SK-N-DZ (cell line): Measurements from ENCODE around the gene PSMB11. TPM values are rescaled to one million over a fixed set of nuclear protein-coding genes. Genes with fewer than 3 reads are reported as not detected.
"Not testable (repeated sequence)": the region's sequence is repeated elsewhere in the genome, so short reads cannot be mapped to it uniquely, and the experiment has no call there.

Source experiments
- DNase-seq: peaks from one replicate; pipeline ENCODE4 v3.0.0-alpha.2; 2015; ENCODE audit warnings: low spot score
- polyA plus RNA-seq, 2 experiments: library from polyadenylated mRNA; depleted of rRNA; stranded (reverse); fragments of >200 nt; gene quantifications; 2 replicates each; pipeline ENCODE4 v1.2.3, GENCODE V29; 2014

The PSMB11 gene, protein sequence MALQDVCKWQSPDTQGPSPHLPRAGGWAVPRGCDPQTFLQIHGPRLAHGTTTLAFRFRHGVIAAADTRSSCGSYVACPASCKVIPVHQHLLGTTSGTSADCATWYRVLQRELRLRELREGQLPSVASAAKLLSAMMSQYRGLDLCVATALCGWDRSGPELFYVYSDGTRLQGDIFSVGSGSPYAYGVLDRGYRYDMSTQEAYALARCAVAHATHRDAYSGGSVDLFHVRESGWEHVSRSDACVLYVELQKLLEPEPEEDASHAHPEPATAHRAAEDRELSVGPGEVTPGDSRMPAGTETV
- polyA plus RNA-seq (2014; cell fraction: cytosol; rRNA removed): not detected in 2 replicates
- polyA plus RNA-seq (2014; cell fraction: nucleus; rRNA removed): not detected in 2 replicates

DNA sequence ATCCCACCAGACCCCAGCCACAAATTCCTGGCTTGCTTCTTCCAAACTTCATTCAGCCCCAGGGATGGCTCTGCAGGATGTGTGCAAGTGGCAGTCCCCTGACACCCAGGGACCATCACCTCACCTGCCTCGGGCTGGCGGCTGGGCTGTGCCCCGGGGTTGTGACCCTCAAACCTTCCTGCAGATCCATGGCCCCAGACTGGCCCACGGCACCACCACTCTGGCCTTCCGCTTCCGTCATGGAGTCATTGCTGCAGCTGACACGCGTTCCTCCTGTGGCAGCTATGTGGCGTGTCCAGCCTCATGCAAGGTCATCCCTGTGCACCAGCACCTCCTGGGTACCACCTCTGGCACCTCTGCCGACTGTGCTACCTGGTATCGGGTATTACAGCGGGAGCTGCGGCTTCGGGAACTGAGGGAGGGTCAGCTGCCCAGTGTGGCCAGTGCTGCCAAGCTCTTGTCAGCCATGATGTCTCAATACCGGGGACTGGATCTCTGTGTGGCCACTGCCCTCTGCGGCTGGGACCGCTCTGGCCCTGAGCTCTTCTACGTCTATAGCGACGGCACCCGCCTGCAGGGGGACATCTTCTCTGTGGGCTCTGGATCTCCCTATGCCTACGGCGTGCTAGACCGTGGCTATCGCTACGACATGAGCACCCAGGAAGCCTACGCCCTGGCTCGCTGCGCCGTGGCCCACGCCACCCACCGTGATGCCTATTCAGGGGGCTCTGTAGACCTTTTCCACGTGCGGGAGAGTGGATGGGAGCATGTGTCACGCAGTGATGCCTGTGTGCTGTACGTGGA is at the start of gene PSMB11:
Gene PSMB11 (plus strand): TSS at position 51 of the 804 bp plus-strand sequence. CDS start 14 bp downstream, at position 65.
- DNase-seq: no peak

- DNase-seq: no peak
These were observed 48.5 kb upstream of the PSMB11 start for GRCh38 chr14:22993517-22993916.

DNA sequence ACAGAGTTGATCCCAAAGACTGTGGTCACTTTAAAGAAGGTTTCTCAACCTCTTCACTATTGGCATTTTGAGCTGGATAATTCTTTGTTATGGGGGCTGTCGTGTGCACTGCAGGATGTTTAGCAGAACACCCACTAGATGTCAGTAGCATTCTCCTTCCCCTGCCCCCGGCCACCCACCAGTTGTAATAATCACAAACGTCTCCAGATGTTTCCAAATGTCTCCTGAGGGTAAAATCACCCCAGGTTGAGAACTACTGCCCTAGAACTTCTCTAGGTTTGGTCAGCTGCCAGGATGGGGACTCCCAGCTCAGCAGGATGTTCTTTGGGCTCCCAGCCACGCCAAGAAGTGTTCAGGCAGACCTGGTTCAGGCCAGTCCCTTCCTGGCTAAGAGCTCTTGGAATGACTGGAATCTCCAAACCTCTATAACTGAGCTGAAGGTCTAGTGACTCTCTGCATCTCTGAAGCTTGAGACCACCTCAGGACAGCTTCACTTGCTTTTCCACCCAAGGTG is 47.2 kb upstream of the PSMB11 start:
- peak; percentile 47 for DNase-seq

- DNase-seq: no peak
These were observed 46.0 kb upstream of the PSMB11 start for GRCh38 chr14:22995889-22996625.

GRCh38 chr14:22996768-22997654 is 45.0 kb upstream of the PSMB11 start:
- no peak for DNase-seq

DNA sequence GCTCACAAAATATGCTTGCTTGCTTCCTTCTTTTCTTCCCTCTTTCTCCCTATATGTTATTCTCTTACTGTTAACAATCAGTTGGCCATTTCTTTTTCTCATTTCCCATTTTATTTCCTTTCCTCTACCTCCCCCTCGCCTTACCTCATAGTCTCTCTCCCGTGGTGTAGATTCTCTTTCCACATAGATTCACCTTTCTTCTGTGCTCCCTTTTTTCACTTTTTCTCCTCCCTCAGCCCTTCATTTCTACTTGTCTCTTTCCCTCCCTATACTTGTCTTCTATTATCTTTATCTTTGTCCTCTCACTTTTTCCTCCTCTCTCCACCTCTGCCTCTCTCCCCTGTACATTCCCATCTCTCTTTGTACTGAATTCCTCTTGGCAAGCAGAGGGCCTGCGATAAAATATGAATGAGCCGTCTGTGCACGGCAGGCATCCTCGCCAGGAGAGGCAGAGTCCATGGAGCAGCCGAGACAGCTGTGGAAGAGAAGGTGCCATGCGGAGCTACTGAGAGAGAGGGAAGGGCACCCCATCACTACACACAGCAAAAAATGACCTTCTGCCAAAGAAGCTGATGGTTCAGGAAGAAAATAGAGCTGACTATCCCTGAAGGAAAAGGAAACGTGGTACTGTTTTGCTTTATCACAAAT is 44.2 kb upstream of the PSMB11 start:
- no peak for DNase-seq

- no peak for DNase-seq
These were observed 43.5 kb upstream of the PSMB11 start for GRCh38 chr14:22998329-22999012.

GRCh38 chr14:23000860-23001259 is 41.2 kb upstream of the PSMB11 start:
- no peak for DNase-seq

DNA sequence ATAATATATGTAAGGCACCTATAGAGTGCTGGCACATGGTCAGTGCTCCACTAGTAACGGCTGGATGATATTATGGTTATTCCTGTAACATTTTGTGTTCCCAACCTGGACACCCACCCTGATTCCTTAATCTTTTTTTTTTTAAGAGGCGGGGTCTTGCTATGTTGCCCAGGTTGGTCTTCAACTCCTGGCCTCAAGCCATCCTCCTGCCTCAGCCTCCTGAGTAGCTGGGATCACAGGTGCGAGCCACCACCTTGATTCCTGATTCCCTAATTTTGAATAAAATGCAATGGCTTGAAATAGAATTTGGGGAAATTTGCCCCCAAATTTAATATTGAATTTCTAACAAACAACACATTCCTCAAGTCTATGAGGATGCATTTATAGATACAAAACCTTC is 39.4 kb upstream of the PSMB11 start:
- no peak for DNase-seq

DNA sequence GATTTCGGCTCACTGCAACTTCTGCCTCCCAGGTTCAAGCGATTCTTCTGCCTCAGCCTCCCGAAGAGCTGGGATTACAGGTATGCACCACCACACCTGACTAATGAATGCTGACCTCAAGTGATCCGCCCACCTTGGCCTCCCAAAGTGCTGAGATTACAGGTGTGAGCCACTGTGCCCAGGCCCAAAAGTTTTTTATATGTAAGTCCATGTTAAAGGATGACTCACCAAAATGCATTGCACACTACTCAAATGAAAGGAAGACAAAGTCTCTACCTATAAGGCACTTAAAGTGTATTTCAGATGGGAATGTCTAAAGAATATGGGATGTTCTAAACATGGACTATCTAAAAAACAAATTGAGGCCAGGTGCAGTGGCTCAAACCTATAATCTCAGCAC is 37.7 kb upstream of the PSMB11 start:
- not testable (repeated sequence) for DNase-seq

DNA sequence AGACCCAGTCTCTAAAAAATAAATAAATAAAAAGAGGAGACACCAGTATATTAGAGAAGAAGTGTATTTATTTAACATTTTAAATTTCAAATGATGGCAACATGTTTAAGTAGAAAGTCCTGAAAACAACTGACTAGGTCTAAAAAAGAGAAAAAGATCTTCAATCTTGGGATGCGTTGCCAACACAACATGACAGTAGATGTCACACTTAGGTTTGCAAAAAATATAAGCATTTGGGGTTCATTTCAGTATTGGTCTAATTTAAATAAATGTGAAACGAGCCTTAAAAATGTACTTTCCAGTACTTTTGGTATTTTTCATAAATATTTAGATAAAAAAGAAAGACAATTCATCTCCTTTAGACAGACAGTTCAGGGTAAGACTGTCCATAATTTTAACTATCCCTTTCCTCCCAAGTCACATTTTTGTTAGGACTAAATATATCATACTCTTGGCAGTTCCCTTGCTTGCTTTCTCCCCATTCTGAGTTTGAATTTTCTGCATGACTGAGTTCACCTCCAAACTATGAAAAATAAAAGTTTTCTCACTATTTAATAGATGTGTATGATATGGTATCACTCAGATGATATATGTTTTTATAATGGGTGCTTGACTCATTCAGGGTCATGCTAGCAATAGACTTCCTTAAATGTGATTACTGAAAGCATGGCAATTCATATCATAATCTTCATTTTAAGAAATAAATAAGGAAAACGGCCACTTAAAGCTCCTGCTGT is 36.4 kb upstream of the PSMB11 start:
- DNase-seq: no peak

DNA sequence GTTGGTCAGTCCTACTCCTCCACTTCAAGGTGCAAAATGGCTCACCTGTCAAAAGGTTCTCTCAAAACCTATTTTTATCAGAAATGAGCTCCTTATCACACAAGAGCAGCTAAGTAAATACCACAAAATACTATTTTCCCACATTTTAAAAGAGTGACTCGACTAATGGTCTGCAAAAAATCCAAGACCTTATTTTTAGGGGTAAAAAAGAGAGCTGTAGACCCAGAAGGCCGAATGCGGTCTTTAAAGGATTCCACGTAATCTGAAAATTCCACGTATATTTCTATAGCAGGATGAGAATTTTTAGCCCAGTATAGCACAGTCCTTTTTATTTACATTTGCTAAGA is 35.9 kb upstream of the PSMB11 start:
- no peak for DNase-seq

DNA sequence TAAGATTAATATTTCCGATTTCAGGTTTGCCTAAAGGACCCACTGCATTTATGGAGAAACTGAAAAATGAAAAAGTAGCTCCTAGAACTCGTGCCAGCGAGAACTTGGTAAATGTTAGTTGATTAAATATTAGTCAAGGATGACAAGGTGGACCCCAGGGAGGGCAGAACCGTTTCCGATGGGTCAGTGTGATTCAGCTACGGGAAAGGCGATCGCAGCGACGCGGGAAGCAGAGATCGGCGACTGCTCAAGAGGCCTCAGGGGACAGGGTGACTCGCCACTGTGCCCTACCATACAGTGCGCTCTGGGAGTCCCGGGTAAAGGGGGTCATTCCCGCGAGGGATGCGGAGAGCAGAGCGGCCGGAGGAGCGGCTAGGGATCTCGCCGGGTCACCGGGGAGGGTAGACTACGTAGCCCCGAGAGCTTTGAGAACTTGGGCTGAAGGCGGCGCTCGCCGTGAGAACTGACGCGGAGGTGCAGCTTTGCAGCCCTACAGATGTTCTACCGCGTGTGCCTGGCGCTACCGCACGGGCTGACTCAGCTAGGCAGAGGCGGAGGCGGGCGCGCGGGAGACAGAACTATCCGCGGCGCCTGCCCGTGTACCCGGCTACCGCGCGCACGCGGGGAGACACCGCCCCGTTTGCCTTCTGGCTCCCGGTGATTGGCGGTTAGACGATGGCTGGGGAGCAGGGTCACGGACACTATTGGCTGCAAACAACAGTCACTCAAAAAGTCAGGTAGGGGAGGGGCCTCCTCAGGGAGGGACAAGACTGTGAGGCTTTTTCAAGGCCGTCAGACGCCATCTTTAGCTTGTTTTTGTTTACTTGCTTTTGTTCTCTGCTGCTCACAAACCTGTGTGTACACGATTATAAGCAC is 35.2 kb upstream of the PSMB11 start:
- peak; percentile 98 for DNase-seq

DNA sequence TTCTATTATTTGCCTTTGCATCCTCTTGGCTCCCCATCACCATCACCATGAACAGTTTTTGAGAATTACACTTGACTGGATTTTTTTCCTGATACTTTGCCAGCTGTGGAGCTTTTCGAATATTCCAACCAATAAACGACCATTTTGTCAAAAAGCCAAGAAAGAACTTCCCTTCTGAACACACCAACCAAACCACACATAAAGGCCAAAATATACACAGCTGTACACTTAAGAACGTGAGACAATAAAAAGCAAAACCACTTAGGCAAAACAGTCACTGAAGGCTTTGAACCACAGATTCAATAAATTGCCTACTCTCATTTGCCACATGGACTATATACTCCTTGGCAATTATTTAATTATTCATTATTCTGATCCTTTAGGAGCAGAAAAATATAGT is 33.2 kb upstream of the PSMB11 start:
- no peak for DNase-seq

GRCh38 chr14:23009483-23009938 is 32.5 kb upstream of the PSMB11 start:
- no peak for DNase-seq

GRCh38 chr14:23009939-23010726 is 31.9 kb upstream of the PSMB11 start, which contains the start of gene C14orf93:
TSS of gene C14orf93 (minus strand) at chr14:23010143. CDS start at chr14:22999023, 11,120 bp downstream.
- peak; percentile 68 for DNase-seq
